Gastroesophageal sphincter (tissue), 4 donors: ENCODE results near the gene MOCS3. TPM values are rescaled to one million over a fixed set of nuclear protein-coding genes. Genes with fewer than 3 reads are reported as not detected.

Experiments used
- ATAC-seq: fragments of 150-250 bp; one replicate; pipeline ENCODE4 v1.9.1; 2016; ENCODE audit warnings: mild to moderate bottlenecking, moderate library complexity
- H3K27ac ChIP-seq, 4 donors: fragments of 200-600 bp; sonication (generic) in 3 of 4; 1 replicate in 3 of 4; 2 replicates in 1 of 4; pipeline ENCODE4 v1.5.1; 2016 to 2019
- H3K27me3 ChIP-seq: fragments of 200-600 bp; sonication (generic); one replicate; pipeline ENCODE4 v1.5.1; 2019
- H3K36me3 ChIP-seq, 2 donors: fragments of 200-600 bp; sonication (generic); one replicate each; pipeline ENCODE4 v1.5.1; 2019; ENCODE audit warnings: control low read depth in 1 of 2
- H3K4me1 ChIP-seq, 3 donors: fragments of 200-600 bp; sonication (generic); 1 replicate in 2 of 3; 2 replicates in 1 of 3; pipeline ENCODE4 v1.5.1; 2016 to 2019; ENCODE audit warnings: control low read depth in 2 of 3
- H3K4me3 ChIP-seq, 2 donors: fragments of 200-600 bp; sonication (generic); one replicate each; pipeline ENCODE4 v1.5.1; 2019; ENCODE audit warnings: mild to moderate bottlenecking in 1 of 2, moderate library complexity in 1 of 2
- H3K9me3 ChIP-seq, 3 donors: fragments of 200-600 bp; sonication (generic); one replicate each; pipeline ENCODE4 v1.5.1; 2017 to 2019; ENCODE audit warnings: control low read depth in 2 of 3
- EP300 ChIP-seq: sonication (generic); formaldehyde crosslinking; IDR thresholded peaks from one replicate; pipeline ENCODE4 v1.6.1; 2017; ENCODE audit warnings: antibody characterized with exemption, mild to moderate bottlenecking
- POLR2A ChIP-seq, 2 donors: fragments of 450-650 bp; IDR thresholded peaks; one replicate each; pipeline ENCODE4 v1.6.1; 2017; ENCODE audit warnings: antibody characterized with exemption in 2 of 2, mild to moderate bottlenecking in 2 of 2, moderate library complexity in 1 of 2
- POLR2AphosphoS5 ChIP-seq: sonication (generic); formaldehyde crosslinking; IDR thresholded peaks from one replicate; pipeline ENCODE4 v1.6.1; 2017; ENCODE audit warnings: antibody characterized with exemption
- WGBS, 2 donors: methylation state at CpG; one replicate each; pipeline ENCODE4 v1.1.5; 2018; ENCODE audit warnings: low coverage in 1 of 2; 5-methylcytosine and 5-hydroxymethylcytosine counted together
- total RNA-seq, 4 donors: library from RNA; depleted of rRNA; stranded (reverse); fragments of >200 nt; gene quantifications; one replicate each; pipeline ENCODE4 v1.1.0, GENCODE V29; 2016
- TF ChIP-seq, protein P1 (sequence below), 4 experiments: fragments of 200-600 bp in 2 of 4; fragments of 450-650 bp in 2 of 4; sonication (generic) in 1 of 4; IDR thresholded peaks; one replicate each; pipeline ENCODE4 v1.5.1; 2017 to 2019; ENCODE audit warnings: antibody characterized with exemption in 4 of 4, mild to moderate bottlenecking in 2 of 4, moderate library complexity in 2 of 4

MOCS3 gene
- total RNA-seq, 4 donors from 2014 or later, result 4.2 to 6.1 (median 5.4) TPM

DNA sequence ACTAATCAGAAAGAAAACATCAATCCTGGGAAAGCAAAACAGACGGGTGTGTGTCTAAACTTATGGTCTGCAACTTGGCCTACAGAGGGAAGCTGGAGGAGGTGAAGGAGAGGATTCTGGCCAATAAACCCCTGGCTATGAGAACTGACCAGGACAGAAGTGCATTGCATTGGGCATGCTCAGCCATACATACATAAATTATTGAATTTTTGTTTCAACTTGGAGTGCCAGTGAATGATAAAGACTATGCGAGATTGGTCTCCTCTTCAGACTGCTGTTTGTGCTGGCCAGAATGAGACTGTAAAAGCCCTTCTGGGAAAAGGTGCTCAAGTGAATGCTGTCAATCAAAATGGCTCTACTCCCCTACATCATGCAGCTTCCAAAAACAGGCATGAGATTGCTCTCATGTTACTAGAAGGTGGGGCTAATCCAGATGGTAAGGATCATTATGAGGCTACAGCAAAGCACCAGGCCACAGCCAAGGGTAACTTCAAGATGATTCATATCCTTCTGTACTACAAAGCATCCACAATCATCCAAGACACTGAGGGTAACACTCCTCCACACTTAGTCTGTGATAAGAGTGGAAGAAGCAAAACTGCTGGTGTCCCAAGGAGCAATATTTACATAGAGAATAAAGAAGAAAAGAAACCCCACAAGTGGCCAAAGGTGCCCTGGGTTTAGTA is 44.8 kb upstream of the MOCS3 start:
- TF ChIP-seq EP300 (no peak), POLR2AphosphoS5 (no peak), POLR2A (IDR thresholded peaks at IDR 0.05) (no peak)
- TF ChIP-seq, protein P1, sequence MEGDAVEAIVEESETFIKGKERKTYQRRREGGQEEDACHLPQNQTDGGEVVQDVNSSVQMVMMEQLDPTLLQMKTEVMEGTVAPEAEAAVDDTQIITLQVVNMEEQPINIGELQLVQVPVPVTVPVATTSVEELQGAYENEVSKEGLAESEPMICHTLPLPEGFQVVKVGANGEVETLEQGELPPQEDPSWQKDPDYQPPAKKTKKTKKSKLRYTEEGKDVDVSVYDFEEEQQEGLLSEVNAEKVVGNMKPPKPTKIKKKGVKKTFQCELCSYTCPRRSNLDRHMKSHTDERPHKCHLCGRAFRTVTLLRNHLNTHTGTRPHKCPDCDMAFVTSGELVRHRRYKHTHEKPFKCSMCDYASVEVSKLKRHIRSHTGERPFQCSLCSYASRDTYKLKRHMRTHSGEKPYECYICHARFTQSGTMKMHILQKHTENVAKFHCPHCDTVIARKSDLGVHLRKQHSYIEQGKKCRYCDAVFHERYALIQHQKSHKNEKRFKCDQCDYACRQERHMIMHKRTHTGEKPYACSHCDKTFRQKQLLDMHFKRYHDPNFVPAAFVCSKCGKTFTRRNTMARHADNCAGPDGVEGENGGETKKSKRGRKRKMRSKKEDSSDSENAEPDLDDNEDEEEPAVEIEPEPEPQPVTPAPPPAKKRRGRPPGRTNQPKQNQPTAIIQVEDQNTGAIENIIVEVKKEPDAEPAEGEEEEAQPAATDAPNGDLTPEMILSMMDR (IDR thresholded peaks at IDR 0.05), result no peak
- Histone ChIP-seq H3K9me3 (no peaks in the 10 kb centered on the region), H3K27me3 (no peaks in the 10 kb centered on the region), H3K4me1 (peaks cover 30 to 91% (median 39%) of the 10 kb centered on the region in 3 donors), H3K4me3 (no peak overlapping the region), H3K36me3 (no peaks in the 10 kb centered on the region), H3K27ac (no peak overlapping the region)
- WGBS, 2 donors, result 51 to 57% methylated on average over 2 of the region's 2 CpGs
- no peak for ATAC-seq

DNA sequence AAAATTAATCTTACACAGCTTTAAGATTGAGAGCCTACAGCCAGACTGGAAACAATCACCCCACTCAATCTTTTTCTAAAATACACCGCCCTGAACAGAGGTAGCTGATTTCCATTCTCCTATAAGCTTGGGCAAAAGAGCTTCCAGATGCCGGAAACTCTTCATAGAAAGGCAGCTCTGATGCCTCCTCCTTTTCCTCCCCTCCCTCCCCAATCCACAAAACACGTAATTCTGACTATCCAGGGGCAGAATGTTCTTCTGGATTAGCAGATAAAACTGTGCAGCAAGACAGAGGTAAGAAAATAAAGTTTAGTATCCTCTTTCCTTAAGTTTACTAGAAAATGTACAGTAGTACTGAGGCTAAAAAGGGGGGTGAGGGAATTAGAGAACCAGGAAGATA is 43.2 kb upstream of the MOCS3 start:
- ATAC-seq, result no peak

DNA sequence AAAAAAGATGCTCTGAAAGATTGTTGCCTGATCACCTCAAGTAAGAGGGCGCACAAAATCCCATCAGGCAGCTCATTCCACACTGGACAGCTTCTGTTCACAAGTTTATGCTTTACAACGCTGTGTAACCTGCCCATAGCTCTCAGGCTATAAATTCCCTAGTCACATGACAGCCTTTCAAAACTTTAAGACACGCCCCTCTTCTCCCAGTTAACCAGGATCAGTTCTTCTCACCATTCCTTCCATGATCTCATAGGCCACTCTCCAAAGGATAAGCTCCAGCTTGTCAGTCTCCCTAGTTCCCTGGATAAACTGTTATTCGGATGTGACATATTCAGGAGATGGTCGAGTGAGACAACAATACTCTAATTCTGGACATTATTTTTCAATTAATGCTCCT is 42.4 kb upstream of the MOCS3 start:
- Histone ChIP-seq H3K4me3 (no peak overlapping the region), H3K27me3 (no peaks in the 10 kb centered on the region), H3K27ac (peak overlapping the region in 2 of 4 donors; percentile 42 to 53), H3K9me3 (no peaks in the 10 kb centered on the region), H3K36me3 (no peaks in the 10 kb centered on the region), H3K4me1 (peaks cover 41 to 96% (median 44%) of the 10 kb centered on the region in 3 donors)
- WGBS, 2 donors, result 38 to 44% methylated on average over 5 of the region's 5 CpGs
- ATAC-seq, result peak; percentile 55
- TF ChIP-seq POLR2AphosphoS5 (peak; percentile 14), EP300 (no peak)

More for the DNA sequence above, 43.2 kb upstream of the MOCS3 start:
- TF ChIP-seq, protein P1 (IDR thresholded peaks at IDR 0.05), result no peak
- no peak for TF ChIP-seq EP300
- no peak for TF ChIP-seq POLR2A (IDR thresholded peaks at IDR 0.05)
- no peak for TF ChIP-seq POLR2AphosphoS5
- peaks cover 32 to 96% (median 44%) of the 10 kb centered on the region in 3 donors for H3K4me1 ChIP-seq
- H3K27ac ChIP-seq, result peak overlapping the region in 1 of 4 donors; percentile 42
- no peaks in the 10 kb centered on the region for H3K9me3 ChIP-seq
- 29 to 49% methylated on average over 2 to 3 of the region's 3 CpGs for WGBS, 2 donors
- no peaks in the 10 kb centered on the region for H3K36me3 ChIP-seq
- H3K4me3 ChIP-seq, result no peak overlapping the region
- H3K27me3 ChIP-seq, result no peaks in the 10 kb centered on the region

DNA sequence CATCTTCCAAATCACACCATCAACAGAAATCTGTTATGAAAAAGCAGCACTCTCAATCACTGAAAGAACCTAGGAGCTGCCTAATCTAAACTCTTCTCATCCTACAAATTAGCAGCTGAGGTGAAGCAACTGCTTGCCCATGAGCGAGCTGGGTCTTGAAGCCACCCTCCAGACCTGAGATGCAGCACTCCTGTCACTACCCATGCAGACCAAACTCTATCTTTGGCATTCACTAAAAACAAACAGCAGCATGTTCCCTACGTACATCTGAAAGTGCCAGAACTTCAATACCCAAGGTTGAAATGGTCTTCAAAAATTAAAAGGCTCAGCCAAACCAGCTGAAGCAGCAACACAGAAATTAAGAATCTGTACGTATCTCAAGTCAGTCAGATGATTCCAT is 41.7 kb upstream of the MOCS3 start:
- H3K27ac ChIP-seq, result peak overlapping the region in 3 of 4 donors; percentile 6 to 53 (median 42)
- H3K4me1 ChIP-seq, result peaks cover 42 to 96% (median 50%) of the 10 kb centered on the region in 3 donors
- H3K9me3 ChIP-seq, result no peaks in the 10 kb centered on the region
- WGBS, 2 donors, result 56 to 61% methylated on average over 2 to 3 of the region's 3 CpGs
- H3K36me3 ChIP-seq, result no peaks in the 10 kb centered on the region
- ATAC-seq, result no peak
- TF ChIP-seq POLR2A (IDR thresholded peaks at IDR 0.05), result no peak
- TF ChIP-seq, protein P1 (IDR thresholded peaks at IDR 0.05), result no peak
- no peak for TF ChIP-seq POLR2AphosphoS5
- TF ChIP-seq EP300, result no peak
- no peak overlapping the region for H3K4me3 ChIP-seq
- H3K27me3 ChIP-seq, result no peaks in the 10 kb centered on the region

DNA sequence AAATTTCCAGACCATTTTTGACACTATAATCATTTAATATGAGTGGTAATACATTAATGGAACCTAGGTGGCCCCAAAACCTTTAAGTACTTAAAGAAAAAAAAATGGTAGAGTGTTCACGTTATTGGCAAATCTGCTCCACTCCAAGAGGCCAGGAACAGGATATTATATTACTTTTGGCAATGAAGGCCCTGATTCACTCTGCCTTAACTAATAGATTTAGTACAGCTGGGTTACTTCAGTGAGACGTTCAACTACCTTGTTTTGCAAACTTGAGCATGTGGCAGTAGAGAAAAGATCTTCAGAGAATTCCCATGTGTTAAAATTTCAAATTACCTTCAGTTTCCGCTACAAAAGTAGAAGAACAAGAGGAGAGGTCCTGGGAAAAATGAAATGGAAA is 40.2 kb upstream of the MOCS3 start:
- WGBS, 2 donors, result 35 to 66% methylated on average over 2 to 3 of the region's 3 CpGs
- TF ChIP-seq, protein P1 (IDR thresholded peaks at IDR 0.05), result no peak
- TF ChIP-seq EP300 (no peak), POLR2AphosphoS5 (peak; percentile 29), POLR2A (IDR thresholded peaks at IDR 0.05) (no peak)
- Histone ChIP-seq H3K27me3 (no peaks in the 10 kb centered on the region), H3K9me3 (no peaks in the 10 kb centered on the region), H3K4me3 (no peak overlapping the region), H3K27ac (no peak overlapping the region), H3K36me3 (peaks cover 0 to 3% of the 10 kb centered on the region in 2 donors), H3K4me1 (peaks cover 42 to 100% (median 53%) of the 10 kb centered on the region in 3 donors)
- no peak for ATAC-seq
